Activated CD8-positive, alpha-beta memory T cell treated with anti-CD3 and anti-CD28 coated beads for 1 hour (primary cell): ENCODE results near the gene HOXB4.

Source experiments
- DNase-seq, 2 donors: peaks; one replicate each; pipeline ENCODE4 v3.0.0-alpha.2; 2020; ENCODE audit warnings: low read depth in 1 of 2; ENCODE audit errors: extremely low read depth in 1 of 2

HOXB4 gene

DNA sequence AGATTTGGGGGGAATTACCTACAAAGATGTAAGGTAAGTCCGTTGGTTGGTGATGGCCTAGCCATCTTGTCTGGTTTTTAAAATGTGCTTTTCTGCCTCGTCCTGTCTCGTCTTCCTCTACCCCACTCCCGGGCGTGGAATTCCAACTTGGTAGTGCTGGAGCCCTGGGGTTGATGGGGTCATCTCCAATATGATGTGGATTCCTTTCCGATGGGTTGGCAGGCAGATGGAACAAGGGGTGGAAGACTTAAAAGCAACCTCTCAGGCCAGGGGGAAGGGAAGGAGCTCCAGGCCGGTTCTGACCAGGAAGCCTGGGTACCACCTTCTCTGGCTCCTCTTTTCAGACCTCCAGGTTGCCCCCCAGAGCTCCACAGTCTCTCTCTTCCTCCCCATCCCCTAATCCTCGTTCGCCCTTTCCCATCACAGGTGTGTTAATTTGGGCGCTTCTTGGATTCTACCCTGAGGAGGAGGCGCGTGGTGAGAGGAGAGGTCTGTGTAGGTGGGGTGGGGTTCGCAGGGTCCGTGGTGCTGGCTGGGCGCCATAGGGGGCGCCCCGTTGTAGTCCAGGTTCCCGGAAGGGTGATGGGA, 28.1 kb downstream of the HOXB4 start:
- DNase-seq: no peak

DNA sequence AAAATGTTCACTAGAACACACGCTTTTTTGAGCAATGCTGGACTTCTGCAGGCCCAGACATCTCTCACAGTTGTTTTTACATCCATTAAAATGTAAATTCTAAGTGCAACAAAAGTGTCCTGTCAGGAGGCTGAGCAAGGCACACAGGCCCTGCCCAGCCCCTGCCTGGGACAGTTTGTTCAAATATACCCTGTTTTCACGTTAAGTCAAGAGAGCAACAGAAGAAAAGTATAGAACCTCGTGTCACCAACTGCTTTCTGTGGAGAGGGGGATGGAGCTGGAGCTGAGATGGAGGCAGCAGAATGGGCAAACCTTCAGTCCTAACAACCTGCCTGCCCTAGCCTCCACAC, 28.9 kb downstream of the HOXB4 start:
- DNase-seq: no peak

- no peak for DNase-seq
Measured at GRCh38 chr17:48548523-48549280, 29.4 kb downstream of the HOXB4 start.

GRCh38 chr17:48547808-48548522, 30.2 kb downstream of the HOXB4 start:
- DNase-seq: no peak

- DNase-seq: no peak
Measured at GRCh38 chr17:48546924-48547807, 31.0 kb downstream of the HOXB4 start.

DNA sequence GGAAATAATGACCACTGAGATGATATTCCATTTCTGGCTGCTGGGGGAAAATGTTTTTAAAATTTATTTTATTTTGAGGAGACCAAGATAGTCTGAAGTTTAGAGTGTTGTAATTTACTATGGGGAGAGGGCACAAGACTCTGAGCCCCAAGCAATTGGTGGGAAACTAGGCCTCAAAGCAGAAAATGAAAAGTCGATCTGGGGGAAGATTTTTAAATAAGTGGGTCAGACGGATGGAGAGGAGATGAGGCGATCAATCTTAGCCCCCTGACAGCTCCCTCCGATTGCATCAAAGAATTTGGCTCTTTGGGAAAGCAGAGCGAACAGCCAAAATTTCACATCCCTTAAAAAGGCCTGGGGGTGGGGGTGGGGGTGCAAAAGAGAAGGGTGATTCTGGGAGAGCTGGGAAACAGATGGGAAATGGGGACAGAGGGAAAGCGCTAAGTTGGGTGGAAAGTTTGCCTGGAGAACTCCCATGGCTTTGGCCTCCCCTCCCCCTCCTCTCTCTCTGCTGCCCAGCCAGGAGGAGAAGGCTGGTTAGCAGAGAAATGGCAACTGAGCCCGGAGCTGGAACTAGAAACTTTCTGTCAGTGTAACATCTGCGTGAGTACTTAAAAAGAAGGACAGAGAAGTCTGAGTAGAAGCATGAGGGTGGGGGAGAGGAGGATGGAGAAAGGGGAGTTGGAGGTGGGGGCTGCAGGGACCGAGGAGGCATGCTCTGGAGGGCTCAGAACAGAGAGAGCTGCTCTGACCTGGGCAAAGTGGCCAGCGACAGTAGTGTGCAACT, 31.8 kb downstream of the HOXB4 start:
- DNase-seq: no peak

GRCh38 chr17:48545539-48545938, 32.6 kb downstream of the HOXB4 start:
- no peak for DNase-seq

- no peak for DNase-seq
Measured at GRCh38 chr17:48545022-48545375, 33.2 kb downstream of the HOXB4 start, which contains the start of gene HOXB2. HOXB2 (minus strand) TSS chr17:48545109; CDS start chr17:48544911, 198 bp downstream.

- no peak for DNase-seq
Measured at GRCh38 chr17:48544349-48545021, 33.7 kb downstream of the HOXB4 start.

DNA sequence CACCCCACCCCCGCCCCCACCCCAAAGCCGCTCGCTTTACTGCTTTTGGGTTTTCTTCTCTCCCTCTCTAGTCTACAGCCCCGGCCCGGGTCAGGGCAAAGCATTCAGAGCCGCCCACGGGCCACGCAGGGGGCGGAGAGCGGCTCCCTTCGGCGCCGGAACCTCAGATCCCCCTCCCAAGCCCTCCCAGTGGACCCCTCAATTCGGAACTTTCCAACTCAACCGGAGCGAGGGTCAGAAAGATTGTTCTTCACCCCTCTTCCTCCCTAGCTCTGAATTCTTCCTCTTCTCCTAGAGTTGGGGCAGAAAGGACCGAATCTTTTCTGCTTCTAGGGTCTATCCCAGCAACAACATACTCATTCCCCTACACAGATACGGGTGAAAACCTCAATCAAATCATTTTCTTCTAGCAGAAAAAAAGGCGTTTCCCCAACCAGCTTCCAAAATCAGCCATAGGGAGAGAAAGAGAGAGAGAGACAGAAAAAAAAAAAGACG, 34.2 kb downstream of the HOXB4 start:
- DNase-seq: no peak

- no peak for DNase-seq
Measured at GRCh38 chr17:48543107-48543853, 34.9 kb downstream of the HOXB4 start.

DNA sequence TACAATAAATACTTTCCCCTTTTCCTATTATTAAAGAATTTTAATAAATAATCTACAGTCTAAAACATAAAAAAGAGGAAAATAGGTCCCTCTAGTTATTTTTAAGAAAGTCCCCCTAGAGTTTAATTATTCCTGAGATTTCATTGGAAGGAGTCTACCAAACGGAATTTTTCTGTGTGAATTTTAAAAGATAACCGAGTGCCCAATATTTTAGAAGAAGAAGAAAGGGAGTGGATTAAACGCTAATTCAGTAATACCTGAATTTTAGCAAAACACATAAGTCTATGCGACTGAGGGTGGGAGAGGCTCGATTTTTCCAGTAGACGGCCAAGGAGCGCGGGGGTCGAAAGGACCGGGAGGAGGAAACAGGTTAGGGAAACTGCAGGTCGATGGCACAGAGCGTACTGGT, 35.4 kb downstream of the HOXB4 start:
- DNase-seq: no peak

DNA sequence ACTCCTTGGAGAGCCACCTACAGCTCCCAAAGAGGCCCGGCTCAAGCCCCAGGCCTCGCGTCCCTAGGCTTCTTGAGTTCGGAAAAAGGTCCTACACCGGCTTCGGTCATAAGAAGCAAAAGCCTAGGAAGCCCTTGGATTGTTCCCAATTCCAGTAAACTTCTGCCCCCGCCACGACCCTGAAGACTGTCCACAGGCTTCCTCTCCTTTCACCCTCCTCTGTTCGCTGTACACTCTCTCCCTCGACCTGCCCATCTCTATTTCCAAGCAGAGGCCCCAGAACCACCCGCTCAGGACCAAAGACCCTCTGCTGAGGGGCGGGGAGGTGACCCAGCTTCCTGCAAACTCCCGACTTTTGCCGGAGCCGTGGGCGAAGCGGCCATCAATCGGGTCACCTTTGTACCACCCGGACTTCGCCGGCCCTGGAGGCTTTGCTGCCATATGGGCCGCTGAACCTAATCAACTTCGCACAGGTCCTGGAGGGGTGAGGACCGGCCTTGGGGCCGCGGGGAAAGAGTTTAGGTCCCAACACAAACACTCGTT, 36.0 kb downstream of the HOXB4 start:
- DNase-seq: no peak

- DNase-seq: no peak
Measured at GRCh38 chr17:48541577-48542113, 36.5 kb downstream of the HOXB4 start.

GRCh38 chr17:48541036-48541576, 37.0 kb downstream of the HOXB4 start:
- no peak for DNase-seq

DNA sequence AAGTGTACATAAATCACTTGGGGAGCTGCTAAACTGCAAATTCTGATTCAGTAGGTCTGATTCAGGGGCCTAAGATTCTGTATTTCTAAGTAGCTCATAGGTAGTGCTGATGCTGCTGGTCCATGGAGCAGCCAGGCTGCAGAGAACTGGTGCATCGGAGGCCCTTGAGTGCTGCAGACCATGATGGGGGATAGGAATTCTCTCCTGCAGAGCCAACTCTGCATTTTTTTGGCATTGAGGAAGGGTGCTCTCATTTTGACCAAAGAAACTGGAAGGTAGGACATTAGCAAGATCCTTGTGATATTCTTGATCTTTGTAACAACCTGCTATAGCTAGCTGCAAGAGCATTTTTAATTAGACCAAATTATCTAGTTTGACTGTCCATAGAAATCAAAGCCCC, 37.9 kb downstream of the HOXB4 start:
- no peak for DNase-seq

- no peak for DNase-seq
Measured at GRCh38 chr17:48539177-48539576, 39.0 kb downstream of the HOXB4 start.

DNA sequence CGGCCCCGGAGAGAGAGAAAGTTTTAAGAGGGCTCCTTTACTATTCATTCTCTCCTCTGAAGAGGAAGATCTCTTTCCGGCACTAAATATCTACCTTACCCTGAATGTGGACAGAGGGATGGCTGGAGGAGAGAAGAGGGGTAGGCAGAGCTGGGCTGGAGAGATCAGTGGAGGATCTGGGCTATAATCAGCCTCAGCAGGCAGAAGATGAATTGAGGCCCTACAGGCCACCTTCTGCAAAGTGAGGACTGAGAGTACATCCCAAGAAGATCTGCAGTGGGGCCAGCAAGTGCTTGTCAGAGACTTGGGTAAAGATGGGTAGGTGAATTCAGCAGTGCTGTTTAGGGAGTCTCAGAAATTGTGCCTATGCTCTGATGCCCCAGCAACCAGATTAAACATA, 40.8 kb downstream of the HOXB4 start:
- DNase-seq: no peak
